SK-N-SH treated with all-trans-retinoic acid at 6 μM for 48 hours (cell line): Measurements from ENCODE around the gene HEPN1.

Experiments used
- ATAC-seq: fragments of 200-7000 bp; cut with Tn5 transposase; 3 replicates; pipeline ENCODE4 v1.9.1; 2020; ENCODE audit warnings: mild to moderate bottlenecking, moderate library complexity
- ARNTL ChIP-seq: fragments of 450-650 bp; formaldehyde crosslinking; IDR thresholded peaks from 2 replicates; pipeline ENCODE4 v1.5.0; 2020; ENCODE audit warnings: low read depth, mild to moderate bottlenecking, moderate library complexity, borderline replicate concordance
- BACH2 ChIP-seq: fragments of 250-450 bp; sonication (Bioruptor Pico); IDR thresholded peaks from 2 replicates; pipeline ENCODE4 v1.9.0; 2021; ENCODE audit warnings: mild to moderate bottlenecking, borderline replicate concordance
- CSDC2 ChIP-seq: fragments of 250-450 bp; sonication (Bioruptor Pico); IDR thresholded peaks from 2 replicates; pipeline ENCODE4 v1.5.0; 2020; ENCODE audit warnings: mild to moderate bottlenecking, moderate library complexity
- CSRNP3 ChIP-seq: fragments of 250-450 bp; sonication (Bioruptor Pico); IDR thresholded peaks from 2 replicates; pipeline ENCODE4 v1.5.1; 2021; ENCODE audit warnings: mild to moderate bottlenecking, moderate library complexity
- ESRRG ChIP-seq: fragments of 250-450 bp; sonication (Bioruptor Pico); IDR thresholded peaks from 2 replicates; pipeline ENCODE4 v1.6.1; 2021; ENCODE audit warnings: mild to moderate bottlenecking
- GLIS3 ChIP-seq: fragments of 250-450 bp; sonication (Bioruptor Pico); IDR thresholded peaks from 2 replicates; pipeline ENCODE4 v1.5.0; 2020; ENCODE audit warnings: mild to moderate bottlenecking, moderate library complexity
- ISL1 ChIP-seq: fragments of 250-450 bp; sonication (Bioruptor Pico); IDR thresholded peaks from 2 replicates; pipeline ENCODE4 v2.1.2; 2022; ENCODE audit warnings: mild to moderate bottlenecking, moderate library complexity
- OSR1 ChIP-seq: fragments of 250-450 bp; sonication (Bioruptor Pico); IDR thresholded peaks from 2 replicates; pipeline ENCODE4 v1.8.0; 2022; ENCODE audit warnings: moderate library complexity, mild to moderate bottlenecking, inconsistent platforms
- PATZ1 ChIP-seq: fragments of 250-450 bp; sonication (Bioruptor Pico); IDR thresholded peaks from 2 replicates; pipeline ENCODE4 v1.8.0; 2020; ENCODE audit warnings: mild to moderate bottlenecking, moderate library complexity, borderline replicate concordance
- PPARA ChIP-seq: fragments of 250-450 bp; sonication (Bioruptor Pico); IDR thresholded peaks from 2 replicates; pipeline ENCODE4 v1.5.0; 2020; ENCODE audit warnings: mild to moderate bottlenecking, borderline replicate concordance
- RARB ChIP-seq: fragments of 250-450 bp; sonication (Bioruptor Pico); IDR thresholded peaks from 2 replicates; pipeline ENCODE4 v1.8.0; 2021; ENCODE audit warnings: mild to moderate bottlenecking, moderate library complexity
- SNAI2 ChIP-seq: fragments of 250-450 bp; sonication (Bioruptor Pico); IDR thresholded peaks from 2 replicates; pipeline ENCODE4 v1.5.0; 2020; ENCODE audit warnings: mild to moderate bottlenecking, moderate library complexity
- TCF4 ChIP-seq: fragments of 250-450 bp; sonication (Bioruptor Pico); IDR thresholded peaks from 2 replicates; pipeline ENCODE4 v1.8.0; 2021; ENCODE audit warnings: mild to moderate bottlenecking, moderate library complexity, borderline replicate concordance
- TOX ChIP-seq: fragments of 250-450 bp; sonication (Bioruptor Pico); IDR thresholded peaks from 2 replicates; pipeline ENCODE4 v1.8.0; 2021; ENCODE audit warnings: mild to moderate bottlenecking, moderate library complexity, borderline replicate concordance
- ZC3H10 ChIP-seq: fragments of 250-450 bp; sonication (Bioruptor Pico); IDR thresholded peaks from 2 replicates; pipeline ENCODE4 v1.5.1; 2021; ENCODE audit warnings: mild to moderate bottlenecking, moderate library complexity
- ZFP3 ChIP-seq: fragments of 250-450 bp; sonication (Bioruptor Pico); IDR thresholded peaks from 2 replicates; pipeline ENCODE4 v1.5.0; 2020; ENCODE audit warnings: mild to moderate bottlenecking, moderate library complexity
- ZNF565 ChIP-seq: fragments of 450-650 bp; formaldehyde crosslinking; conservative IDR thresholded peaks from 2 replicates; pipeline ENCODE4 v1.5.0; 2020; ENCODE audit warnings: low read depth, mild to moderate bottlenecking, moderate library complexity
- ZNF70 ChIP-seq: fragments of 450-650 bp; formaldehyde crosslinking; IDR thresholded peaks from 2 replicates; pipeline ENCODE4 v1.5.0; 2020; ENCODE audit warnings: mild to moderate bottlenecking, moderate library complexity
- ZNF8 ChIP-seq: fragments of 450-650 bp; formaldehyde crosslinking; IDR thresholded peaks from 2 replicates; pipeline ENCODE4 v1.5.0; 2020; ENCODE audit warnings: mild to moderate bottlenecking, moderate library complexity
- TF ChIP-seq, protein P1 (sequence below): fragments of 250-450 bp; sonication (Bioruptor Pico); IDR thresholded peaks from 2 replicates; pipeline ENCODE4 v1.5.0; 2020; ENCODE audit warnings: mild to moderate bottlenecking, moderate library complexity
- TF ChIP-seq, protein P2 (sequence below): fragments of 250-450 bp; sonication (Bioruptor Pico); IDR thresholded peaks from 2 replicates; pipeline ENCODE4 v1.5.1; 2020; ENCODE audit warnings: low read depth, mild to moderate bottlenecking, moderate library complexity

The HEPN1 gene

GRCh38 chr11:124898263-124898680 lies 20.8 kb upstream of the HEPN1 start (continued):
- no peak for TF ChIP-seq PATZ1 (CRISPR knock-in tag)
- no peak for TF ChIP-seq ZFP3 (CRISPR knock-in tag)
- TF ChIP-seq SNAI2 (CRISPR knock-in tag), result no peak
- TF ChIP-seq ARNTL (CRISPR knock-in tag), result no peak
- TF ChIP-seq GLIS3 (CRISPR knock-in tag), result no peak
- TF ChIP-seq TCF4 (CRISPR knock-in tag), result no peak

GRCh38 chr11:124898711-124899110 lies 20.3 kb upstream of the HEPN1 start:
- TF ChIP-seq ZNF70 (CRISPR knock-in tag), result no peak
- TF ChIP-seq ISL1 (CRISPR knock-in tag), result no peak
- no peak for TF ChIP-seq ZNF565 (CRISPR knock-in tag)
- TF ChIP-seq, protein P1, sequence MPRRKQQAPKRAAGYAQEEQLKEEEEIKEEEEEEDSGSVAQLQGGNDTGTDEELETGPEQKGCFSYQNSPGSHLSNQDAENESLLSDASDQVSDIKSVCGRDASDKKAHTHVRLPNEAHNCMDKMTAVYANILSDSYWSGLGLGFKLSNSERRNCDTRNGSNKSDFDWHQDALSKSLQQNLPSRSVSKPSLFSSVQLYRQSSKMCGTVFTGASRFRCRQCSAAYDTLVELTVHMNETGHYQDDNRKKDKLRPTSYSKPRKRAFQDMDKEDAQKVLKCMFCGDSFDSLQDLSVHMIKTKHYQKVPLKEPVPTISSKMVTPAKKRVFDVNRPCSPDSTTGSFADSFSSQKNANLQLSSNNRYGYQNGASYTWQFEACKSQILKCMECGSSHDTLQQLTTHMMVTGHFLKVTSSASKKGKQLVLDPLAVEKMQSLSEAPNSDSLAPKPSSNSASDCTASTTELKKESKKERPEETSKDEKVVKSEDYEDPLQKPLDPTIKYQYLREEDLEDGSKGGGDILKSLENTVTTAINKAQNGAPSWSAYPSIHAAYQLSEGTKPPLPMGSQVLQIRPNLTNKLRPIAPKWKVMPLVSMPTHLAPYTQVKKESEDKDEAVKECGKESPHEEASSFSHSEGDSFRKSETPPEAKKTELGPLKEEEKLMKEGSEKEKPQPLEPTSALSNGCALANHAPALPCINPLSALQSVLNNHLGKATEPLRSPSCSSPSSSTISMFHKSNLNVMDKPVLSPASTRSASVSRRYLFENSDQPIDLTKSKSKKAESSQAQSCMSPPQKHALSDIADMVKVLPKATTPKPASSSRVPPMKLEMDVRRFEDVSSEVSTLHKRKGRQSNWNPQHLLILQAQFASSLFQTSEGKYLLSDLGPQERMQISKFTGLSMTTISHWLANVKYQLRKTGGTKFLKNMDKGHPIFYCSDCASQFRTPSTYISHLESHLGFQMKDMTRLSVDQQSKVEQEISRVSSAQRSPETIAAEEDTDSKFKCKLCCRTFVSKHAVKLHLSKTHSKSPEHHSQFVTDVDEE (CRISPR knock-in tag), result no peak
- no peak for TF ChIP-seq PPARA (CRISPR knock-in tag)
- TF ChIP-seq ZFP3 (CRISPR knock-in tag), result no peak
- no peak for TF ChIP-seq ARNTL (CRISPR knock-in tag)
- no peak for TF ChIP-seq TOX (CRISPR knock-in tag)
- TF ChIP-seq, protein P2, sequence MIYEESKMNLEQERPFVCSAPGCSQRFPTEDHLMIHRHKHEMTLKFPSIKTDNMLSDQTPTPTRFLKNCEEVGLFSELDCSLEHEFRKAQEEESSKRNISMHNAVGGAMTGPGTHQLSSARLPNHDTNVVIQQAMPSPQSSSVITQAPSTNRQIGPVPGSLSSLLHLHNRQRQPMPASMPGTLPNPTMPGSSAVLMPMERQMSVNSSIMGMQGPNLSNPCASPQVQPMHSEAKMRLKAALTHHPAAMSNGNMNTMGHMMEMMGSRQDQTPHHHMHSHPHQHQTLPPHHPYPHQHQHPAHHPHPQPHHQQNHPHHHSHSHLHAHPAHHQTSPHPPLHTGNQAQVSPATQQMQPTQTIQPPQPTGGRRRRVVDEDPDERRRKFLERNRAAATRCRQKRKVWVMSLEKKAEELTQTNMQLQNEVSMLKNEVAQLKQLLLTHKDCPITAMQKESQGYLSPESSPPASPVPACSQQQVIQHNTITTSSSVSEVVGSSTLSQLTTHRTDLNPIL (CRISPR knock-in tag), result no peak
- no peak for TF ChIP-seq SNAI2 (CRISPR knock-in tag)
- TF ChIP-seq ZC3H10 (CRISPR knock-in tag), result no peak
- TF ChIP-seq OSR1, result no peak
- TF ChIP-seq PATZ1 (CRISPR knock-in tag), result no peak
- no peak for TF ChIP-seq CSRNP3 (CRISPR knock-in tag)
- no peak for TF ChIP-seq RARB (CRISPR knock-in tag)
- no peak for TF ChIP-seq ESRRG (CRISPR knock-in tag)
- no peak for TF ChIP-seq TCF4 (CRISPR knock-in tag)
- TF ChIP-seq CSDC2 (CRISPR knock-in tag), result no peak
- ATAC-seq, result peak; percentile 71

DNA sequence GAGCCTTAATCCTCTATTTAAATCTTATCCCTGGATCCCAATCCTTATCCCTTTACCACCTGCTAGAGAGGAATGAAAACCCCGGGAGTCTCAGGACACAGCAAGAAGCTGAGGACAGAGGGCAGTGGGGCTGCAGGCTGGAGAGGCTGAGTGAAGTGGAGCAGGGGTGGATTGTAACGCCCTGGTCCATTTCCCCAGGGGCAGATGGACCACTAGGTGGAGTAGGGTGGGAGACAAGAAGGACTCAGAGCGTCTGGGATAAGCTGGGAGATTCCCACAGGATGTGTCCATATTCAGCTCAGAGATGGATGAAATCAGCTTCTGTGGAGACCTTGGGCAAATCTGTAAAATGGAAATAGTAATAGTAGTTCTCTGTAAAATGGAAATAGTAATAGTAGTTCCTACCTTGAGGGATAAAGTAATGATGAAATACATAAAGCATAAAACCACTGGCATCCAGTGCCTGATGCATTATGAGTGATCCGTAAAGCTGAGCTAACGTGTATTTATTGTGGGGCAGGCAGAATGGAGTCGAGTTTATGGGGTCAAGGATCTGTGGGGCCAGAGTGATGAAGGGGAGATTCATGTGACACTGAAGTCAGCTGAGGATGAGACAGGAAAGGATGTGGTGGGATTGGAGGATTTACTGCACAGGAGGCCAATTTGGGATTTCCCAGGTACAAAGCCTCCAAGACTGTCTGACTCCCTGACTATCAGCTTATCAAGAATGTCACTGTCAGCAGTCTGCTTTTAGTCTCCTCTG lies 19.5 kb upstream of the HEPN1 start:
- no peak for TF ChIP-seq RARB (CRISPR knock-in tag)
- no peak for TF ChIP-seq ZNF70 (CRISPR knock-in tag)
- no peak for TF ChIP-seq ZNF8 (CRISPR knock-in tag)
- no peak for TF ChIP-seq SNAI2 (CRISPR knock-in tag)
- no peak for TF ChIP-seq BACH2 (CRISPR knock-in tag)
- no peak for TF ChIP-seq TCF4 (CRISPR knock-in tag)
- no peak for TF ChIP-seq ZNF565 (CRISPR knock-in tag)
- no peak for TF ChIP-seq ZFP3 (CRISPR knock-in tag)
- TF ChIP-seq OSR1, result no peak
- TF ChIP-seq PPARA (CRISPR knock-in tag), result no peak
- TF ChIP-seq ISL1 (CRISPR knock-in tag), result no peak
- peak; percentile 3; the same call in 2 of the 3 replicates for ATAC-seq
